ENCODE measurements around the gene TEC. TPM values are rescaled to one million over a fixed set of nuclear protein-coding genes. Genes with fewer than 3 reads are reported as not detected.

The TEC gene
- total and polyA plus RNA-seq, 2 experiments from 2014 or later = not detected

DNA sequence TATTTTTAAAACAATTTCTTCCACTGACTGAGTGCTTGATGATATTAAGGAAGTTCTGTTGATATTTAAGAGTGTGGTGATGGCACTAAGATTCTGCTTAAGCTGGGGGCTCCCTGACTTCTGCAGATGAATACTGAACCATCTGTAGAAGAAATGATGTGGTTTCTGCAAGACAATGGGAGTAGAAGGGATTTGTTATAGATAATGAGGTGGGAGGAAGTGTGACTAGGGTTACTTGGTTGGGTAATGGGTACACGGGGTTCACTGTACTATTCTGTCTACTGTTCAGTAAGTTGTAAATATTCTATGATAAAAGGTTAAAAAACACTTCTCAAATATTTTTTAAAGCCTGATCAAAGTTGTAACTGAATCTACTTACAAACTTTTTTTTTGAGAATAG lies 74.7 kb downstream of the TEC start:
- Histone ChIP-seq H3K9me3 (ENCODE audit: low read depth) (no peaks in the 10 kb centered on the region), H4K20me1 (ENCODE audit: insufficient read depth) (no peaks in the 10 kb centered on the region), H3K9ac (no peak overlapping the region), H3K4me1 (ENCODE audit: insufficient read depth) (no peaks in the 10 kb centered on the region), H3K79me2 (ENCODE audit: insufficient read depth) (no peaks in the 10 kb centered on the region), H3K36me3 (ENCODE audit: low read depth) (no peaks in the 10 kb centered on the region), H3F3A (ENCODE audit: insufficient read depth) (no peaks in the 10 kb centered on the region), H3K4me3 (no peak overlapping the region), H3K9me2 (ENCODE audit: insufficient read depth) (no peaks in the 10 kb centered on the region), H2AFZ (no peak overlapping the region), H3K27me3 (replicated peaks; ENCODE audit: insufficient read depth) (peaks cover 11% of the 10 kb centered on the region), H3K4me2 (ENCODE audit: unreplicated experiment) (no peak overlapping the region), H3K27ac (no peak overlapping the region)
- DNase-seq = no peak
- 0 to 3% methylated on average over 1 of the region's 1 CpG for WGBS, 2 experiments (ENCODE audit: low coverage in 1 of 2, low lambda C conversion rate in 2 of 2, missing lambda C conversion rate in 2 of 2)
- in situ Hi-C loops (cut with MboI) = no loop called here
- TF ChIP-seq EZH2 (IDR thresholded peaks at IDR 0.05; ENCODE audit: insufficient read depth, poor library complexity, severe bottlenecking) (no peak), EZH2phosphoT487 (IDR thresholded peaks at IDR 0.05; ENCODE audit: insufficient read depth, low read depth) (no peak)

- H4K20me1 ChIP-seq (ENCODE audit: insufficient read depth) = no peaks in the 10 kb centered on the region
- no peak for DNase-seq
- peaks cover 11% of the 10 kb centered on the region for H3K27me3 ChIP-seq (replicated peaks; ENCODE audit: insufficient read depth)
- H3K9me3 ChIP-seq (ENCODE audit: low read depth) = no peaks in the 10 kb centered on the region
- no peaks in the 10 kb centered on the region for H3K9me2 ChIP-seq (ENCODE audit: insufficient read depth)
- no peaks in the 10 kb centered on the region for H3K36me3 ChIP-seq (ENCODE audit: low read depth)
- no peak overlapping the region for H3K4me2 ChIP-seq (ENCODE audit: unreplicated experiment)
- no peaks in the 10 kb centered on the region for H3K79me2 ChIP-seq (ENCODE audit: insufficient read depth)
- 74 to 82% methylated on average over 3 of the region's 3 CpGs for WGBS, 2 experiments (ENCODE audit: low coverage in 1 of 2, low lambda C conversion rate in 2 of 2, missing lambda C conversion rate in 2 of 2)
- no peaks in the 10 kb centered on the region for H3F3A ChIP-seq (ENCODE audit: insufficient read depth)
- no peaks in the 10 kb centered on the region for H3K4me1 ChIP-seq (ENCODE audit: insufficient read depth)
- H3K27ac ChIP-seq = no peak overlapping the region
- no peak overlapping the region for H3K9ac ChIP-seq
- in situ Hi-C loops (cut with MboI) = no loop called here
- no peak overlapping the region for H2AFZ ChIP-seq
- no peak for TF ChIP-seq EZH2phosphoT487 (IDR thresholded peaks at IDR 0.05; ENCODE audit: insufficient read depth, low read depth)
- no peak for TF ChIP-seq EZH2 (IDR thresholded peaks at IDR 0.05; ENCODE audit: insufficient read depth, poor library complexity, severe bottlenecking)
- no peak overlapping the region for H3K4me3 ChIP-seq
Observed at GRCh38 chr4:48193921-48194468, 75.6 kb downstream of the TEC start.

DNA sequence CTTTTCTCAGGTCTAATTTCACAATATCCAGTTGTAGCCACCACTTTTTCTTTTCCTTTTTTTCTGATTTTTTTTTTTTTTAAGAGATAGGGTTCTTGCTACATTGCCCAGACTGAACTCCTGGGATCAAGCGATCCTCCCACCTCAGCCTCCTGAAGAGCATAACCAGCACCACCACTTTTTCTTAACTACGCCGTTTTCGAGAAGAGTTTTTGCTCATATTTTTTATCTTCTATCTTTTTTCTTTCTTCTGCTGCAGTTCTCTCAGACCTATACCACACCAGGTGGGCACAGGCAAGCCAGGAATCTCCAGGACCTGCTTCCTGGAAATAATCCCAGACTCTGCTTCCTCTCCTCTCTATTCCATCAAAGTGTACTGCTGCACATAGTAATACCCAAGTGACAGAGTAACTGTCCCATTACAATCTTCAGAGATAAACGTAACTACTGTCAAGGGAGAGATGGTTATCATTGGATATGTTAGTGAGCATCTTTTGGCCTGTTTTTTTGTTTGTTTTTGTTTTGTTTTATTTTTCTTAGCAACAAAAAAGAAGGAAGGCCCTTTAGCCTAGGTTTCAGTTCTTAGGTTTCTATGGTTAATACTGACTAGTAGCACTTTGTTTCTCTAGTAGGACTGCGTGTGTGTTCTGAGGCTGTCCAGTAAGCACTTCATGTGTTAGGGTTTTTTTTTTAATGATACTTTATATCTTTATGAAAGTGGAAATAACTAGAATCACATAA lies 76.4 kb downstream of the TEC start:
- Histone ChIP-seq H3K36me3 (ENCODE audit: low read depth) (no peaks in the 10 kb centered on the region), H3K9me2 (ENCODE audit: insufficient read depth) (no peaks in the 10 kb centered on the region), H3K4me1 (ENCODE audit: insufficient read depth) (no peaks in the 10 kb centered on the region), H3F3A (ENCODE audit: insufficient read depth) (no peaks in the 10 kb centered on the region), H4K20me1 (ENCODE audit: insufficient read depth) (no peaks in the 10 kb centered on the region), H3K9ac (no peak overlapping the region), H3K27ac (no peak overlapping the region), H2AFZ (no peak overlapping the region), H3K4me2 (ENCODE audit: unreplicated experiment) (no peak overlapping the region), H3K4me3 (no peak overlapping the region), H3K27me3 (replicated peaks; ENCODE audit: insufficient read depth) (peaks cover 7% of the 10 kb centered on the region), H3K79me2 (ENCODE audit: insufficient read depth) (no peaks in the 10 kb centered on the region), H3K9me3 (ENCODE audit: low read depth) (no peaks in the 10 kb centered on the region)
- 82% methylated on average over 6 of the region's 6 CpGs for WGBS, 2 experiments (ENCODE audit: low coverage in 1 of 2, low lambda C conversion rate in 2 of 2, missing lambda C conversion rate in 2 of 2)
- no peak for DNase-seq
- in situ Hi-C loops (cut with MboI) = no loop called here
- TF ChIP-seq EZH2phosphoT487 (IDR thresholded peaks at IDR 0.05; ENCODE audit: insufficient read depth, low read depth) = no peak
- TF ChIP-seq EZH2 (IDR thresholded peaks at IDR 0.05; ENCODE audit: insufficient read depth, poor library complexity, severe bottlenecking) = no peak

DNA sequence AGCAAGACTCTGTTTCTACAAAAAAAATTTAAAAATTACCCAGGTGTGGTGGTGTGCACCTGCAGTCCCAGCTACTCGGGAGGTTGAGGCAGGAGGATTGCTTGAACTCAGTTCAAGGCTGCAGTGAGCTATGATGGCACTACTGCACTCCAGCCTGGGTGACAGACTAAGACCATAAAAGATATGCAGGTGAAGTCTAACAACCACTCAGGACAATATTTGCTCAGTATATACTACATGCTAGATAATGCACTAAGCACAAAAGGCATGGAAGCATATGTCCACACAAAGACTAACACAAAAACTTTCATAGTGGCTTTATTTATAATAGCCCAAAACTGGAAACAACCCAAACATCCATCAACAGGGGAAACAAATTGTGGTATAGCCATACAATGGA lies 77.9 kb downstream of the TEC start:
- Histone ChIP-seq H3K9me3 (ENCODE audit: low read depth) (no peaks in the 10 kb centered on the region), H3K36me3 (ENCODE audit: low read depth) (no peaks in the 10 kb centered on the region), H3K9me2 (ENCODE audit: insufficient read depth) (no peaks in the 10 kb centered on the region), H3K27me3 (replicated peaks; ENCODE audit: insufficient read depth) (peaks cover 7% of the 10 kb centered on the region), H2AFZ (no peak overlapping the region), H3K4me2 (ENCODE audit: unreplicated experiment) (no peak overlapping the region), H3K4me3 (no peak overlapping the region), H3K9ac (no peak overlapping the region), H3K79me2 (ENCODE audit: insufficient read depth) (no peaks in the 10 kb centered on the region), H4K20me1 (ENCODE audit: insufficient read depth) (no peaks in the 10 kb centered on the region), H3F3A (ENCODE audit: insufficient read depth) (no peaks in the 10 kb centered on the region), H3K4me1 (ENCODE audit: insufficient read depth) (no peaks in the 10 kb centered on the region), H3K27ac (no peak overlapping the region)
- in situ Hi-C loops (cut with MboI) = no loop called here
- TF ChIP-seq EZH2phosphoT487 (IDR thresholded peaks at IDR 0.05; ENCODE audit: insufficient read depth, low read depth) = no peak
- no peak for TF ChIP-seq EZH2 (IDR thresholded peaks at IDR 0.05; ENCODE audit: insufficient read depth, poor library complexity, severe bottlenecking)
- 41 to 50% methylated on average over 1 of the region's 1 CpG for WGBS, 2 experiments (ENCODE audit: low coverage in 1 of 2, low lambda C conversion rate in 2 of 2, missing lambda C conversion rate in 2 of 2)
- no peak for DNase-seq
